ENCODE measurements around the gene USP36. TPM values are rescaled to one million over a fixed set of nuclear protein-coding genes. Genes with fewer than 3 reads are reported as not detected.

The USP36 gene
- total RNA-seq, 4 donors from 2014 or later: 13.2 to 38.9 (median 22.4) TPM

- H3K4me3 ChIP-seq: no peak overlapping the region
- H3K4me1 ChIP-seq: peaks cover 28 to 63% (median 40%) of the 10 kb centered on the region in 3 donors
- intact Hi-C loops (cut with DNase I): no loop called here
- no peaks in the 10 kb centered on the region for H3K27me3 ChIP-seq
- DNase-seq: no peak
- peak overlapping the region; percentile 81 to 86 (median 84) for H3K27ac ChIP-seq
- H3K9me3 ChIP-seq: no peaks in the 10 kb centered on the region
- TF ChIP-seq POLR2A (IDR thresholded peaks at IDR 0.05): no peak
- TF ChIP-seq, protein P1, sequence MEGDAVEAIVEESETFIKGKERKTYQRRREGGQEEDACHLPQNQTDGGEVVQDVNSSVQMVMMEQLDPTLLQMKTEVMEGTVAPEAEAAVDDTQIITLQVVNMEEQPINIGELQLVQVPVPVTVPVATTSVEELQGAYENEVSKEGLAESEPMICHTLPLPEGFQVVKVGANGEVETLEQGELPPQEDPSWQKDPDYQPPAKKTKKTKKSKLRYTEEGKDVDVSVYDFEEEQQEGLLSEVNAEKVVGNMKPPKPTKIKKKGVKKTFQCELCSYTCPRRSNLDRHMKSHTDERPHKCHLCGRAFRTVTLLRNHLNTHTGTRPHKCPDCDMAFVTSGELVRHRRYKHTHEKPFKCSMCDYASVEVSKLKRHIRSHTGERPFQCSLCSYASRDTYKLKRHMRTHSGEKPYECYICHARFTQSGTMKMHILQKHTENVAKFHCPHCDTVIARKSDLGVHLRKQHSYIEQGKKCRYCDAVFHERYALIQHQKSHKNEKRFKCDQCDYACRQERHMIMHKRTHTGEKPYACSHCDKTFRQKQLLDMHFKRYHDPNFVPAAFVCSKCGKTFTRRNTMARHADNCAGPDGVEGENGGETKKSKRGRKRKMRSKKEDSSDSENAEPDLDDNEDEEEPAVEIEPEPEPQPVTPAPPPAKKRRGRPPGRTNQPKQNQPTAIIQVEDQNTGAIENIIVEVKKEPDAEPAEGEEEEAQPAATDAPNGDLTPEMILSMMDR (IDR thresholded peaks at IDR 0.05): no peak
- peaks cover 10 to 43% (median 14%) of the 10 kb centered on the region in 3 donors for H3K36me3 ChIP-seq
- 75 to 78% methylated on average over 7 to 9 of the region's 11 CpGs for WGBS, 2 donors
Observed at GRCh38 chr17:78791840-78792709, 48.5 kb downstream of the USP36 start.

DNA sequence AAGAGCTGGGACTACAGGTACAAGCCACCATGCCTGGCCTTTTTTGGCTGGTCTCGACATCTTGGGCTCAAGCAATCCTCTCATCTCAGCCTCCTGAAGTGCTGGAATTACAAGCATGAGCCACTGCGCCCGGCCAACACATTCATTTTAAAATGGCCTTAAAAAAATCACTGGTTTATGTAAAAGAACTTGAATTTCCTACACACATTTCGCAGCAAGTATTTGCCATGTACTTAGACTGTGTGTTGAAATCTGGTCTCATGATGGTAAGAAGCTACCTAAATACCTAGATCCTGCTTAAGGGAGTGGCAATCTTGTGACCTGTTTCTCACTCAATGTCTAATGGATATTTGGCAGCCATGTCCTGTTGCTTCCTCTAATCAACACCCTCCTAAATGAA is 50.1 kb downstream of the USP36 start:
- Histone ChIP-seq H3K4me1 (peaks cover 28 to 74% (median 40%) of the 10 kb centered on the region in 3 donors), H3K36me3 (peaks cover 3 to 28% (median 5%) of the 10 kb centered on the region in 3 donors), H3K27me3 (no peaks in the 10 kb centered on the region), H3K9me3 (no peaks in the 10 kb centered on the region), H3K27ac (peak overlapping the region; percentile 81 to 86 (median 84)), H3K4me3 (no peak overlapping the region)
- WGBS, 2 donors: 83 to 93% methylated on average over 4 of the region's 4 CpGs
- TF ChIP-seq, protein P1 (IDR thresholded peaks at IDR 0.05): no peak
- TF ChIP-seq POLR2A (IDR thresholded peaks at IDR 0.05): no peak
- no peak for DNase-seq
- intact Hi-C loops (cut with DNase I): no loop called here

DNA sequence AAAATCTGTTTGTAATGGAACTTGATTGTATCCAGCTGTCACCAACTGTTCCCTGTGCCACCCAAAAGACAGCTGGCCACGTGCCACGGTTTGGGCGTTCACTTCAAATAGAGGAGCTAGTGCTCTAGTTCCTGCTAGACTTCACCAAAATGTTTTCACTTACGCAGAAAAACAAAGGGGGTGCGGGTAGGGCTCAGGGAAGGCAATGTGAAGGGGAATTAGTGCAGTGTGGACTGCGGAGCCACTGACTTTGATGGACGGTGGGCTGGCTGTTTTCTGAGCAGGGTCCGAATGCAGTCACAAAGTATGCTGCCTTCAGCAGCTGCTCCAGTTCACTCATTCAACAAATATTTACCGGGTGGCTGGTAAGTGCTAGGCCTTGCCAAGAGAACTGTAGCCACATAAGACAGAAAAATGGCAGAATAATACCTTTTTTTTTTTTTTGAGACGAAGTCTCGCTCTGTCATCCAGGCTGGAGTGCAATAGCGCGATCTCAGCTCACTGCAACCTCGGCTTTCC is 50.9 kb downstream of the USP36 start:
- H3K4me1 ChIP-seq: peaks cover 30 to 82% (median 40%) of the 10 kb centered on the region in 3 donors
- H3K27me3 ChIP-seq: no peaks in the 10 kb centered on the region
- 48 to 50% methylated on average over 11 to 14 of the region's 14 CpGs for WGBS, 2 donors
- H3K27ac ChIP-seq: peak overlapping the region; percentile 81 to 86 (median 84)
- TF ChIP-seq, protein P1 (IDR thresholded peaks at IDR 0.05): no peak
- TF ChIP-seq POLR2A (IDR thresholded peaks at IDR 0.05): no peak
- intact Hi-C loops (cut with DNase I): no loop called here
- H3K4me3 ChIP-seq: peak overlapping the region in 1 of 4 donors; percentile 27
- no peaks in the 10 kb centered on the region for H3K9me3 ChIP-seq
- peaks cover 3 to 20% (median 4%) of the 10 kb centered on the region in 3 donors for H3K36me3 ChIP-seq
- DNase-seq: no peak

DNA sequence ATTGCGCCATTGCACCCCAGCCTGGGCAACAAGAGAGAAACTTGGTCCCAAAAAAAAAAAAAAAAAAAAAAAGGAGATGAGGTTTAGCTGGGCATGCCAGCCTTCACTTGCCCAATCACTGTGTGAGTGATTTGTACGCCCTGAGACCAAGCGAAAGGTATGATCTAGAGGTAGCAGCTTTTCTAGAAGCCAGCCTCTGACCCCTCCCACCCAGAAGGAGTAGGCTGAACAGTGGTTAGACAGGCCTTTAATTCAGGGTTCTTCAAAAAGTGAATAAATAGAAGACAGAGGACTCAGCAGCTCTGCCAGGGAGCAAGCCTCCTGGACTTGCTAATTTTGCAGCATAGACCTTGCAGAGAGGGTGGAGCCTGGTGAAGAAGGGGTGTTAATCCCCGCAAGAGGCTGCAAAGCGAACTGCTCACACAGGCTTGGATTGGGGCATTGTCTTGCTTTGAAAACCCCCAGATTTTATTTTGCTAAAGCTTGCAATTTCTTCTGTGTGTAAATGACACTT is 51.4 kb downstream of the USP36 start:
- Histone ChIP-seq H3K27ac (peak overlapping the region; percentile 81 to 86 (median 84)), H3K4me3 (peak overlapping the region in 1 of 4 donors; percentile 27)

More for the DNA sequence above, 51.4 kb downstream of the USP36 start:
- intact Hi-C loops (cut with DNase I): no loop called here
- WGBS, 2 donors: 41 to 50% methylated on average over 5 of the region's 5 CpGs
- no peaks in the 10 kb centered on the region for H3K27me3 ChIP-seq
- H3K36me3 ChIP-seq: peaks cover 2 to 14% (median 3%) of the 10 kb centered on the region in 3 donors
- no peaks in the 10 kb centered on the region for H3K9me3 ChIP-seq
- DNase-seq: no peak
- TF ChIP-seq, protein P1 (IDR thresholded peaks at IDR 0.05): no peak
- no peak for TF ChIP-seq POLR2A (IDR thresholded peaks at IDR 0.05)
- peaks cover 36 to 87% (median 40%) of the 10 kb centered on the region in 3 donors for H3K4me1 ChIP-seq
